Tibial artery (tissue), 4 donors: ENCODE measurements around the gene HLX.

Source experiments
- DNase-seq, 2 donors: peaks; one replicate each; pipeline ENCODE4 v3.0.0-alpha.2; 2019
- H3K27ac ChIP-seq, 2 donors: fragments of 200-600 bp; sonication (generic) in 1 of 2; 1 replicate in 1 of 2; 2 replicates in 1 of 2; pipeline ENCODE4 v1.5.1; 2018 to 2019; ENCODE audit warnings: mild to moderate bottlenecking in 1 of 2
- H3K27me3 ChIP-seq, 2 donors: fragments of 200-600 bp; sonication (generic) in 1 of 2; one replicate each; pipeline versions ENCODE4 v1.5.1 to v1.6.0; 2016 to 2019
- H3K36me3 ChIP-seq, 3 donors: fragments of 200-600 bp; sonication (generic) in 2 of 3; one replicate each; pipeline ENCODE4 v1.5.1; 2016 to 2019; ENCODE audit warnings: mild to moderate bottlenecking in 2 of 3
- H3K4me1 ChIP-seq, 4 donors: fragments of 200-600 bp; sonication (generic) in 2 of 4; 1 replicate in 3 of 4; 2 replicates in 1 of 4; pipeline ENCODE4 v1.5.1; 2016 to 2019
- H3K4me3 ChIP-seq, 2 donors: fragments of 200-600 bp; sonication (generic) in 1 of 2; 1 replicate in 1 of 2; 2 replicates in 1 of 2; pipeline ENCODE4 v1.5.1; 2018 to 2019; ENCODE audit warnings: mild to moderate bottlenecking in 2 of 2
- H3K9me3 ChIP-seq, 3 donors: fragments of 200-600 bp; sonication (generic) in 1 of 3; one replicate each; pipeline ENCODE4 v1.5.1; 2016 to 2019
- intact Hi-C: fragments of 100-400 bp; cut with DNase I; formaldehyde crosslinking; loops from one replicate; pipeline ENCODE4 v1.15.0; 2023; ENCODE audit warnings: low total_unique reads
- TF ChIP-seq, protein P1 (sequence below), 2 experiments: fragments of 200-600 bp in 1 of 2; fragments of 450-650 bp in 1 of 2; IDR thresholded peaks; one replicate each; pipeline ENCODE4 v1.5.1; 2017 to 2019; ENCODE audit warnings: antibody characterized with exemption in 2 of 2, mild to moderate bottlenecking in 1 of 2, moderate library complexity in 1 of 2

Gene HLX

GRCh38 chr1:220889848-220890287 is 10.6 kb downstream of the HLX start:
- peaks cover 0 to 49% of the 10 kb centered on the region in 2 donors for H3K27me3 ChIP-seq

DNA sequence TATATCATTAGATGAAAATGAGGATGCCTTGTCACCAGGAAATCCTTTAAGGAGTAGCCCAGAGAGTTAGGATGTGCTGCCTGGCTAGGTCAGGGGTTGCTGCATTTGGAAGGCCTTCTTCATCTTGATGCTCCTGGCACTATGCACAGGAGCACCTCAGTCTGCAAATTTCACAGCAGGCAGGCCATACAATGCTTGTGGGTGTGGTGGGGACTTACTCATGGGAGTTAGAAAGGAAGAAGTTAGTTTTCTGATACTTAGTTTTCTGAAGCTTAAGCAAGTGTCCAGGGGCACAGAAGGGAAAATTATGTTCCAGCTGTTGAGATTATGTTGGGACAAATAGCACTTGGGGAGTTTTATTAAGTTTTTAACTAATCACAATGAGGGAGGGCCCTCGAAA is 11.4 kb downstream of the HLX start:
- peaks cover 0 to 22% (median 12%) of the 10 kb centered on the region in 4 donors for H3K4me1 ChIP-seq
- peaks cover 0 to 10% (median 0%) of the 10 kb centered on the region in 3 donors for H3K9me3 ChIP-seq
- peaks cover 0 to 57% of the 10 kb centered on the region in 2 donors for H3K27me3 ChIP-seq
- H3K36me3 ChIP-seq, result peaks cover 2 to 7% (median 4%) of the 10 kb centered on the region in 3 donors
- DNase-seq, result no peak
- H3K4me3 ChIP-seq, result no peak overlapping the region
- TF ChIP-seq, protein P1, sequence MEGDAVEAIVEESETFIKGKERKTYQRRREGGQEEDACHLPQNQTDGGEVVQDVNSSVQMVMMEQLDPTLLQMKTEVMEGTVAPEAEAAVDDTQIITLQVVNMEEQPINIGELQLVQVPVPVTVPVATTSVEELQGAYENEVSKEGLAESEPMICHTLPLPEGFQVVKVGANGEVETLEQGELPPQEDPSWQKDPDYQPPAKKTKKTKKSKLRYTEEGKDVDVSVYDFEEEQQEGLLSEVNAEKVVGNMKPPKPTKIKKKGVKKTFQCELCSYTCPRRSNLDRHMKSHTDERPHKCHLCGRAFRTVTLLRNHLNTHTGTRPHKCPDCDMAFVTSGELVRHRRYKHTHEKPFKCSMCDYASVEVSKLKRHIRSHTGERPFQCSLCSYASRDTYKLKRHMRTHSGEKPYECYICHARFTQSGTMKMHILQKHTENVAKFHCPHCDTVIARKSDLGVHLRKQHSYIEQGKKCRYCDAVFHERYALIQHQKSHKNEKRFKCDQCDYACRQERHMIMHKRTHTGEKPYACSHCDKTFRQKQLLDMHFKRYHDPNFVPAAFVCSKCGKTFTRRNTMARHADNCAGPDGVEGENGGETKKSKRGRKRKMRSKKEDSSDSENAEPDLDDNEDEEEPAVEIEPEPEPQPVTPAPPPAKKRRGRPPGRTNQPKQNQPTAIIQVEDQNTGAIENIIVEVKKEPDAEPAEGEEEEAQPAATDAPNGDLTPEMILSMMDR (IDR thresholded peaks at IDR 0.05), result no peak
- H3K27ac ChIP-seq, result no peak overlapping the region
- intact Hi-C loops, result no loop called here

More at GRCh38 chr1:220889848-220890287, 10.6 kb downstream of the HLX start:
- DNase-seq, result no peak
- intact Hi-C loops, result no loop called here
- peaks cover 0 to 10% (median 0%) of the 10 kb centered on the region in 3 donors for H3K9me3 ChIP-seq
- H3K27ac ChIP-seq, result no peak overlapping the region
- peaks cover 9 to 14% (median 12%) of the 10 kb centered on the region in 3 donors for H3K36me3 ChIP-seq
- peaks cover 0 to 22% (median 12%) of the 10 kb centered on the region in 4 donors for H3K4me1 ChIP-seq
- TF ChIP-seq, protein P1 (IDR thresholded peaks at IDR 0.05), result no peak
- H3K4me3 ChIP-seq, result no peak overlapping the region

- no peaks in the 10 kb centered on the region for H3K36me3 ChIP-seq
- peaks cover 0 to 10% (median 0%) of the 10 kb centered on the region in 3 donors for H3K9me3 ChIP-seq
- no peak overlapping the region for H3K4me3 ChIP-seq
- H3K4me1 ChIP-seq, result peaks cover 0 to 22% (median 12%) of the 10 kb centered on the region in 4 donors
- no peak for DNase-seq
- peaks cover 0 to 58% of the 10 kb centered on the region in 2 donors for H3K27me3 ChIP-seq
- TF ChIP-seq, protein P1 (IDR thresholded peaks at IDR 0.05), result no peak
- no peak overlapping the region for H3K27ac ChIP-seq
- intact Hi-C loops, result no loop called here
Measured at GRCh38 chr1:220891224-220892085, 12.2 kb downstream of the HLX start.

- TF ChIP-seq, protein P1 (IDR thresholded peaks at IDR 0.05), result no peak
- peaks cover 0 to 58% of the 10 kb centered on the region in 2 donors for H3K27me3 ChIP-seq
- H3K4me1 ChIP-seq, result peaks cover 0 to 20% (median 12%) of the 10 kb centered on the region in 4 donors
- DNase-seq, result no peak
- no peaks in the 10 kb centered on the region for H3K36me3 ChIP-seq
- H3K9me3 ChIP-seq, result peaks cover 0 to 10% (median 0%) of the 10 kb centered on the region in 3 donors
- H3K4me3 ChIP-seq, result no peak overlapping the region
- no peak overlapping the region for H3K27ac ChIP-seq
- intact Hi-C loops, result no loop called here
Measured at GRCh38 chr1:220892086-220892376, 12.8 kb downstream of the HLX start.

GRCh38 chr1:220892997-220893700 is 13.9 kb downstream of the HLX start:
- Histone ChIP-seq H3K27me3 (peaks cover 0 to 56% of the 10 kb centered on the region in 2 donors), H3K9me3 (peaks cover 0 to 10% (median 0%) of the 10 kb centered on the region in 3 donors), H3K36me3 (no peaks in the 10 kb centered on the region), H3K27ac (no peak overlapping the region), H3K4me3 (no peak overlapping the region), H3K4me1 (peaks cover 0 to 9% (median 1%) of the 10 kb centered on the region in 4 donors)
- no peak for DNase-seq
- intact Hi-C loops, result no loop called here
- TF ChIP-seq, protein P1 (IDR thresholded peaks at IDR 0.05), result no peak
